ENCODE results near the gene INO80.
"Not testable (repeated sequence)": the region's sequence is repeated elsewhere in the genome, so short reads cannot be mapped to it uniquely, and the experiment has no call there.

The INO80 gene

DNA sequence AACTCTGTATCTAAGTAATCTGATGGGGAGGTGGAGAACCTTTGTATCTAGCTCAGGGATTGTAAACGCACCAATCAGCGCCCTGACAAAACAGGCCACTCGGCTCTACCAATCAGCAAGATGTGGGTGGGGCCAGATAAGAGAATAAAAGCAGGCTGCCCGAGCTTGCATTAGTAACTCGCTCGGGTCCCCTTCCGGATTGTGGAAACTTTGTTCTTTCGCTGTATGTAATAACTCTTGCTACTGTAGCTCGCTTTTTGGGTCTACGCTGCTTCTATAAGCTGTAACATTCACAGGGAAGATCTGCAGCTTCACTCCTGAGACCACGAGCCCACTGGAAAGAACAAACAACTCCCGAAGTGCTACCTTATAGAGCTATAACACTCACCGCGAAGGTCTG is 153.8 kb downstream of the INO80 start:
- DNase-seq (ENCODE audit: low spot score) = not testable (repeated sequence)

DNA sequence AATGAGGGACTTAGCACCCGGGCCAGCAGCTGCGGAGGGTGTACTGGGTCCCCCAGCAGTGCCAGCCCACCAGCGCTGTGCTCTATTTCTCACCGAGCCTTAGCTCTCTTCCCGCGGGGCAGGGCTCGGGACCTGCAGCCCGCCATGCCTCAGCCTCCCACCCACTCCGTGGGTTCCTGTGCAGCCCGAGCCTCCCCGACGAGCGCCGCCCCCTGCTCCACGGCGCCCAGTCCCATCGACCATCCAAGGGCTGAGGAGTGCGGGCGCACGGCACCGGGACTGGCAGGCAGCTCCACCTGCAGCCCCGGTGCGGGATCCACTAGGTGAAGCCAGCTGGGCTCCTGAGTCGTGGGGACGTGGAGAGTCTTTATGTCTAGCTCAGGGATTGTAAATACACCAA is 154.3 kb downstream of the INO80 start:
- DNase-seq (ENCODE audit: low spot score) = not testable (repeated sequence)

- no peak for DNase-seq (ENCODE audit: low spot score)
Observed at GRCh38 chr15:40960925-40961324, 155.2 kb downstream of the INO80 start.

GRCh38 chr15:40960151-40960885 is 155.8 kb downstream of the INO80 start:
- no peak for DNase-seq (ENCODE audit: low spot score)

- no peak for DNase-seq (ENCODE audit: low spot score)
Observed at GRCh38 chr15:40959331-40960141, 156.5 kb downstream of the INO80 start.

GRCh38 chr15:40958723-40959122 is 157.4 kb downstream of the INO80 start:
- no peak for DNase-seq (ENCODE audit: low spot score)

DNA sequence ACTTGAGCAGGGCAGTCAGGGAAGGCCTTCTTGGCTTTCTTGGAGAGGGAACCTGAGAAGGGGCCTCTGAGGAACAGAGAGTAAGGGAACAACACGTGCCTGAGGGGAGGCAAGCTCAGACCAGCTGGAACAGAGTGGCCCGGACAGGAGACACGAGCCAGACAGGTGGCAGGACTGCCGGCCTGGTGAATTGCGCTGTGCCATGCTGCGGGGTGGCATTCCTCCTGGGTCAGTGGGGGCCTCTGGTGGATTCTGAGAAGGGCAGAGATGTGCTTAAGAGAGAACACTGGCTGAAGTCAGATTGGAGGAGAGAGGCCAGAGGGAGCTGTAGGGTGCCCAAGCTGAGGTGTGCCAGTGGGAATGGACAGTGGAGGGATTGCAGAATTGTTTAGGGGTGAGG is 157.9 kb downstream of the INO80 start:
- no peak for DNase-seq (ENCODE audit: low spot score)

DNA sequence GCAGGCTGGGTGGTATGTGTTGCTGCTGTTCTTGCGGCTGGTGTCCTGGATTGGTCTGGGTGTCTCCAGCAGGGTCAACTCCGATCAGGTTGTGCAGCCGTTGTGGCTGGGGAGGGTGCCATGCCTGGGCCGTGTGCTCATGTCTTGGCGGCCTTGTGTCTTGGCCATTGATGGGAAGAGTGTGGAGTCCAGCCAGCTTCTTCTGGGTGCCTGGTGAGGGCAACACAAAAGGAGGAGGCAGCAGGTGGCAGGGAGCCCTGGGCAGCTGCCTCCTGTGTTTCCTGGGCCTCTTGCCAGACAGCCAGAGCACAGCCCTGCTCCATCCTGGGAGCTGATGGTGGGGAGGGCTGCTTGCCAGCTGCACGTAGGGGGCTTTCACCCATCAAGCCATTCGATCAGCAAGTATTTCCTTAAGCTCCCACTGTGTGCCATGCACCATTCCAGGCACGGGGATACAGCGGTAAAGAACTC is 158.5 kb downstream of the INO80 start:
- DNase-seq (ENCODE audit: low spot score) = no peak

GRCh38 chr15:40957041-40957555 is 159.0 kb downstream of the INO80 start:
- no peak for DNase-seq (ENCODE audit: low spot score)

GRCh38 chr15:40956541-40956982 is 159.5 kb downstream of the INO80 start:
- no peak for DNase-seq (ENCODE audit: low spot score)

- DNase-seq (ENCODE audit: low spot score) = no peak
Observed at GRCh38 chr15:40955930-40956540, 160.0 kb downstream of the INO80 start.

GRCh38 chr15:40955141-40955903 is 160.8 kb downstream of the INO80 start:
- DNase-seq (ENCODE audit: low spot score) = no peak

DNA sequence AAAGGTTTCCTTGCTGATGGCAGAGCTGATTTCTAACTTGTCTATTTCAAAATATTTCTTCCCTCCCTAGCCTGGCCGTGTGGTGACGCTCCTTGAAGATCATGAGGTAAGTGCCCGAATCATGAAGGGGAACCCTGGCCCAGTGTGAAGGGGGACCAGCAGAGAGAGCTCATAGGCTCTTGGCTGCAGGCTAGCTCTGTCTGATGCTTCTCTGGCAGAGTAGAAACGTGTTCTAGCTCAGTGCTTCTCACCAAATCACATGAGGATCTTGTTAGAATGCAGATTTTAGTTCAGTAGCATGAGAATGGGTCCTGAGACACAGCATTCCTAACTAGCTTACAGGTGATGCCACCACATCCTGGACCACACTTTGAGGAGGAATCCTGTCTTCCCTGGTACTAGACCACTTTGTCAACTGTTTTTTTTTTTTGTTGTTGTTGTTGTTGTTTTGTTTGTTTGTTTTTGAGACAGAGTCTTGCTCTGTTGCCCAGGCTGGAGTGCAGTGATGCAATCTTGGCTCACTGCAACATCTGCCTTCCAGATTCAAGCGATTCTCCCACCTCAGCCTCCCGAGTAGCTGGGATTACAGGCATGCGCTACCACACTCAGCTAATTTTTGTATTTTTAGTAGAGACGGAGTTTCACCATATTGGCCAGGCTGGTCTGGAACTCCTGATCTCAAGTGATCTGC is 161.8 kb downstream of the INO80 start:
- not testable (repeated sequence) for DNase-seq (ENCODE audit: low spot score)

GRCh38 chr15:40953713-40954074 is 162.4 kb downstream of the INO80 start:
- DNase-seq (ENCODE audit: low spot score) = no peak

DNA sequence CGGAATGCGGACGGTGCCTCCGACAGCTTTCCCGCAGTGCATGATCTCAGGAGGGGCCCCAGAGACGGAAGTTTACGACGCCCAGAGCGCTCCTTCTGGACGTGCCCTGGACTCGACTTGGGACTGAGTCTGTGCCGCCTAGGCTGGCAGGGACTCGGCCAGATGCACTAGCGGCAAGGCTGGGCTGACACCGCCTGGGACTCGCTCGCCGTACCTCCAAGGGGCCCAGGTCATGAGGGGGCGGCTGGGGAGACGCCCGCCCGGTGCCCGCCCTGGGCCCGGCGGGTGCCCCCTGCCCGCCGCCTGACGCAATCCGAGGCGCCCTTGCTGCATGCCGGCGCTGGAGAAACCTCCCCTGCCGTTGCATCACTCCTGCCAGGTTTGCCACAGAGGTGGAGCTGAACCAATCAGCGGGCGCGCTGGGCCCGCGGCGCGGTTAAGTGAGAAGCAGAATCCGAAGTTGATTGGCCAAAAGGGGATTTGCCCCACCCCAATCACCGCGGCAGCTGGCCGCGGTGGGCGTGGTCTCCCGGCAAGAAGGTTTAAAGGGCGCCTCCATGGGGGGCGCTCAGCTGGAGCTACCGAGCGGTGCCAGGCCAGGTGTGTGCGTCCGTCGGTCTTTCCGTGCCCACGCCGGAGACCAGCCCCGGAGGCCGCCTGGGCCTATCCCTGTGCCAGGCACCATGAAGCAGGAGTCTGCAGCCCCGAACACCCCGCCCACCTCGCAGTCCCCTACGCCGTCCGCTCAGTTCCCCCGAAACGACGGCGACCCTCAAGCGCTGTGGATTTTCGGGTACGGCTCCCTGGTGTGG is 163.0 kb downstream of the INO80 start, which contains the start of gene CHAC1:
Gene CHAC1 (plus strand): TSS at position 571 of the 812 bp plus-strand sequence. CDS start 113 bp downstream, at position 684.
- DNase-seq (ENCODE audit: low spot score) = peak; percentile 97

DNA sequence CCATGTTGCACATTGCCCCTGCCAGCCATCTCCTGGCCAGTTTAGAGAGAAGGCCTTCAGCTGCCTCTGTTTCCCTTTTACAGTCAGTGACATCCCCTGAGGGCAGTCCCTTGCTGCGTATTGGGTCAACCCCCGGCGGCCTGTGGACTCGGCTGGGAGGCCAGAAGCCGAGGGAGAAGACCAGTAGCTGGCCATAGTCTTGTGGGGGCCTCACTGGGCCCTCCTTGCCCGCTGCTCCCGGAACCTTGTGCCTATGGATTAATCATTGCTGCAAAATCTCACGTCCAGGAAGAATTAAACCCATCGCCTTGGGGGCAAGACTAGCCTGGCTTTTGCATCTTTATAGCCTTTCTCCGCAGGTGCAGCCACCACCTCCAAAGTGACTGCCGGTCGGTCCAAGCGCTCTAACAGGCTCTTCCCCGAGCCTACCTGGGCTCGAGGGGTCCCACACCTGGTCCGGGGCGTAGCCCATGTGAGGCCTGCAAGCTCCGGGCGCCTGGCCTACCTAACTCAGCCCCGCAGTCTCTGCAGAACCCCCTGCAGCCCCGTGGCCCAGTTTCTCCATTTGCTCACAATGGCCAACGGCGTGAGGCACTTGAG is 163.7 kb downstream of the INO80 start:
- DNase-seq (ENCODE audit: low spot score) = no peak

DNA sequence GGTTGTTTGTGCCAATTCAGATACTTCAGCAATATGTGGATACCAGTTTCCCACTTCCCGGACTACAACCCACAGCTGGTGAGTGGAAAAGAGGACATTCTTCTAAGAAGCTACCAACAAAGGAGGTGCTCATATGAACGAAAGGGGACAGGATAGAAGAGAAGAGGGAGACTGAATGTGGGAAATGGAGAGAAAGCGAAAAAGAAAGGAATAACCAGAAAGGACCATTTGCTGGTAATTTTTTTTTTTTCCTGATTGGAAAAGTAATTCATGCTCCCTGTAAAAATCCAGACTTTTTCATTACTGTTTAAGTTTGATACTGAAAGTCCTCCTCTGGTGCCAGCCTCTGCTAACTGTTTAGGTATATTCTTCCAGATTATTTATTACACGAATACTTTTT is 164.3 kb downstream of the INO80 start:
- DNase-seq (ENCODE audit: low spot score) = no peak

DNA sequence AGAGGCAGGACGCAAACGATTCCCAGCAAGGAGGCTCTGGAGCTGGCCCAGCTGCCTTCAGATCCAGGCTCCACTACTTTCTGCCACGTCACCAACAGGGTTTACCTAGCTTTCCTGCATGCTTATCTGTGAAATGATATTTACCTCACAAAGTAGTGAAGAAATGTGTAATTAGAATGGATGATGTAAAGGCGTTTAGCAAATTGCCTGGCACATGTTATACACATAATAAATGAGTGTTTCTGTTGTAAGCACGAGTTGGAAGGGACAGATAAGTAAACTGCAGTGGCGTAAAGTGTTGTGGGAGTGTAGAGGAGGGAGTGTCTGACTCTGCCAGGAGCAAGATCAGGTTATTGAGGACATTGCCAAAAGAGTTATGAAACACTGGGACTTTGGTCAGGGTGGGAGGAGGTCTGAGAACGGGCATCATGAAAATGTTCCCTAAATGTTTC is 166.3 kb downstream of the INO80 start:
- DNase-seq (ENCODE audit: low spot score) = no peak

- DNase-seq (ENCODE audit: low spot score) = no peak
Observed at GRCh38 chr15:40948706-40949473, 167.2 kb downstream of the INO80 start.

All from RKO (cell line).